GM12878 (cell line): Measurements from ENCODE around the gene GNAQ. TPM values are rescaled to one million over a fixed set of nuclear protein-coding genes. Genes with fewer than 3 reads are reported as not detected.

Source experiments
- ATAC-seq: fragments of 200-7000 bp; cut with Tn5 transposase; 3 replicates; pipeline ENCODE4 v1.9.1; 2020; ENCODE audit warnings: mild to moderate bottlenecking, moderate library complexity
- BruUV-seq: library from RNA; stranded (reverse); fragments of 400-500 nt; replicated peaks from 2 replicates; lab custom pipeline; 2021; lab: Mats Ljungman, UMichigan
- CTCF ChIA-PET: fragments of 300-600 bp; sonication (Branson Sonifier 250); formaldehyde crosslinking; extraction: SDS; loops from one replicate; lab custom pipeline; 2021; ENCODE audit warnings: inconsistent platforms; lab: Yijun Ruan, JAX
- POLR2A ChIA-PET: fragments of 350-600 bp; formaldehyde crosslinking; extraction: SDS; loops from one replicate; lab custom pipeline; 2021; ENCODE audit warnings: inconsistent platforms; lab: Charles Lee
- RAD21 ChIA-PET: fragments of 300-600 bp; sonication (Branson Sonifier 250); formaldehyde crosslinking; loops from one replicate; lab custom pipeline; 2023; ENCODE audit warnings: antibody characterized with exemption; ENCODE audit not compliant: unreplicated experiment; lab: Charles Lee
- SMC1A ChIA-PET: fragments of 300-600 bp; sonication (Branson Sonifier 250); formaldehyde crosslinking; loops from one replicate; lab custom pipeline; 2023; ENCODE audit not compliant: unreplicated experiment, uncharacterized antibody; lab: Charles Lee
- DNase-seq: peaks from one replicate; pipeline ENCODE4 v3.0.0-alpha.2; 2011; ENCODE audit warnings: low read depth, low spot score
- FAIRE-seq: peaks from 3 replicates; lab custom pipeline; 2011; peaks lifted over from hg19 to GRCh38; lab: Jason Lieb, UNC
- H2AFZ ChIP-seq: 2 replicates; pipeline ENCODE4 v1.6.0; 2011; ENCODE audit warnings: low read depth, low read length, control low read depth; ENCODE audit not compliant: control insufficient read depth
- H3K27ac ChIP-seq: 2 replicates; pipeline ENCODE4 v1.5.1; 2011; ENCODE audit warnings: control low read depth; ENCODE audit not compliant: control insufficient read depth, insufficient read depth
- H3K27me3 ChIP-seq, 2 experiments: replicated peaks in 1 of 2; 2 replicates each; pipeline versions ENCODE4 v1.6.0 to v1.6.1; 2011; ENCODE audit warnings: low read length in 1 of 2; ENCODE audit not compliant: control insufficient read depth in 2 of 2, insufficient read depth in 2 of 2
- H3K36me3 ChIP-seq, 2 experiments: 2 replicates each; pipeline ENCODE4 v1.5.1; 2011; ENCODE audit warnings: low read length in 1 of 2; ENCODE audit not compliant: control insufficient read depth in 2 of 2, insufficient read depth in 2 of 2
- H3K4me1 ChIP-seq: 2 replicates; pipeline ENCODE4 v1.6.1; 2011; ENCODE audit warnings: mild to moderate bottlenecking, low read length, moderate library complexity, mixed read lengths; ENCODE audit not compliant: control insufficient read depth, insufficient read depth
- H3K4me2 ChIP-seq: 2 replicates; pipeline ENCODE4 v1.6.0; 2011; ENCODE audit warnings: control low read depth; ENCODE audit not compliant: control insufficient read depth, insufficient read depth
- H3K4me3 ChIP-seq: fragments of 200-600 bp; sonication (generic); 2 replicates; pipeline ENCODE4 v1.5.1; 2016
- H3K79me2 ChIP-seq: 2 replicates; pipeline ENCODE4 v1.6.0; 2011; ENCODE audit warnings: low read length; ENCODE audit not compliant: control insufficient read depth, insufficient read depth
- H3K9ac ChIP-seq: 2 replicates; pipeline ENCODE4 v1.8.0; 2011; ENCODE audit warnings: low read length, control low read depth, mixed read lengths; ENCODE audit not compliant: control insufficient read depth, insufficient read depth
- H3K9me3 ChIP-seq: replicated peaks from 3 replicates; pipeline ENCODE4 v1.5.1; 2011; ENCODE audit warnings: mild to moderate bottlenecking, low read length; ENCODE audit not compliant: control insufficient read depth, insufficient read depth
- H4K20me1 ChIP-seq: 2 replicates; pipeline ENCODE4 v1.6.0; 2011; ENCODE audit not compliant: control insufficient read depth, insufficient read depth
- CBFB ChIP-seq: IDR thresholded peaks from 2 replicates; pipeline ENCODE4 v1.6.1; 2016; ENCODE audit warnings: antibody characterized with exemption, low read depth
- IRF3 ChIP-seq: fragments of 450-650 bp; IDR thresholded peaks from 2 replicates; pipeline ENCODE4 v1.6.1; 2014; ENCODE audit warnings: mild to moderate bottlenecking
- JUNB ChIP-seq: IDR thresholded peaks from 2 replicates; pipeline ENCODE4 v1.6.1; 2016; ENCODE audit warnings: antibody characterized with exemption, mild to moderate bottlenecking
- POU2F2 ChIP-seq: IDR thresholded peaks from 3 replicates; pipeline ENCODE4 v1.6.1; 2011; ENCODE audit warnings: low read depth, mild to moderate bottlenecking, low read length, borderline replicate concordance
- WGBS: methylation state at CpG from one replicate; pipeline ENCODE4 v1.1.6; 2016; ENCODE audit warnings: low lambda C conversion rate; ENCODE audit not compliant: insufficient replicate concordance, insufficient coverage; ENCODE audit errors: missing lambda C conversion rate; 5-methylcytosine and 5-hydroxymethylcytosine counted together
- in situ Hi-C: fragments of 300-500 bp; cut with MboI; formaldehyde crosslinking; loops from 9 replicates; pipeline ENCODE4 v1.14.3; 2018; ENCODE audit warnings: mixed read lengths
- intact Hi-C: fragments of 100-400 bp; cut with micrococcal nuclease; formaldehyde crosslinking; loops from one replicate; pipeline ENCODE4 v1.14.2; 2022; ENCODE audit not compliant: unreplicated experiment
- polyA plus RNA-seq, 11 experiments: library from polyadenylated mRNA; depleted of rRNA in 4 of 11; unstranded in 6 of 11; stranded (reverse) in 5 of 11; fragments of >200 nt; fragmentation: Nextera tagmentation in 4 of 11; fragmentation: Illumina TruSeq in 1 of 11; extraction: Ambion mirVana in 4 of 11; extraction: Trizol in 1 of 11; gene quantifications; 1 replicate in 1 of 11; 2 replicates in 10 of 11; pipeline versions ENCODE4 v1.2.1 to v1.2.3, GENCODE V29; 2011 to 2016; ENCODE audit warnings: inconsistent platforms in 2 of 11, missing spikeins in 2 of 11, low read depth in 1 of 11
- total RNA-seq, 4 experiments: library from RNA; depleted of rRNA in 3 of 4; stranded (reverse); fragments of >200 nt in 3 of 4; fragmentation: Illumina TruSeq in 1 of 4; extraction: Trizol in 1 of 4; gene quantifications; 2 replicates each; pipeline versions ENCODE4 v1.2.1 to v1.2.3, GENCODE V29; 2013 to 2021
- TF ChIP-seq, protein P1 (sequence below): IDR thresholded peaks from 2 replicates; pipeline ENCODE4 v1.6.1; 2012; ENCODE audit warnings: improper control_type of control experiment, low read depth, low read length; ENCODE audit not compliant: insufficient replicate concordance

GNAQ gene
- total and polyA plus RNA-seq, 10 of the 15 experiments (the other 5 are each of a cell fraction or from before 2014, with no cell fraction given) = 0.15 to 47.2 (median 0.49) TPM

- TF ChIP-seq IRF3 = no peak
- TF ChIP-seq, protein P1, sequence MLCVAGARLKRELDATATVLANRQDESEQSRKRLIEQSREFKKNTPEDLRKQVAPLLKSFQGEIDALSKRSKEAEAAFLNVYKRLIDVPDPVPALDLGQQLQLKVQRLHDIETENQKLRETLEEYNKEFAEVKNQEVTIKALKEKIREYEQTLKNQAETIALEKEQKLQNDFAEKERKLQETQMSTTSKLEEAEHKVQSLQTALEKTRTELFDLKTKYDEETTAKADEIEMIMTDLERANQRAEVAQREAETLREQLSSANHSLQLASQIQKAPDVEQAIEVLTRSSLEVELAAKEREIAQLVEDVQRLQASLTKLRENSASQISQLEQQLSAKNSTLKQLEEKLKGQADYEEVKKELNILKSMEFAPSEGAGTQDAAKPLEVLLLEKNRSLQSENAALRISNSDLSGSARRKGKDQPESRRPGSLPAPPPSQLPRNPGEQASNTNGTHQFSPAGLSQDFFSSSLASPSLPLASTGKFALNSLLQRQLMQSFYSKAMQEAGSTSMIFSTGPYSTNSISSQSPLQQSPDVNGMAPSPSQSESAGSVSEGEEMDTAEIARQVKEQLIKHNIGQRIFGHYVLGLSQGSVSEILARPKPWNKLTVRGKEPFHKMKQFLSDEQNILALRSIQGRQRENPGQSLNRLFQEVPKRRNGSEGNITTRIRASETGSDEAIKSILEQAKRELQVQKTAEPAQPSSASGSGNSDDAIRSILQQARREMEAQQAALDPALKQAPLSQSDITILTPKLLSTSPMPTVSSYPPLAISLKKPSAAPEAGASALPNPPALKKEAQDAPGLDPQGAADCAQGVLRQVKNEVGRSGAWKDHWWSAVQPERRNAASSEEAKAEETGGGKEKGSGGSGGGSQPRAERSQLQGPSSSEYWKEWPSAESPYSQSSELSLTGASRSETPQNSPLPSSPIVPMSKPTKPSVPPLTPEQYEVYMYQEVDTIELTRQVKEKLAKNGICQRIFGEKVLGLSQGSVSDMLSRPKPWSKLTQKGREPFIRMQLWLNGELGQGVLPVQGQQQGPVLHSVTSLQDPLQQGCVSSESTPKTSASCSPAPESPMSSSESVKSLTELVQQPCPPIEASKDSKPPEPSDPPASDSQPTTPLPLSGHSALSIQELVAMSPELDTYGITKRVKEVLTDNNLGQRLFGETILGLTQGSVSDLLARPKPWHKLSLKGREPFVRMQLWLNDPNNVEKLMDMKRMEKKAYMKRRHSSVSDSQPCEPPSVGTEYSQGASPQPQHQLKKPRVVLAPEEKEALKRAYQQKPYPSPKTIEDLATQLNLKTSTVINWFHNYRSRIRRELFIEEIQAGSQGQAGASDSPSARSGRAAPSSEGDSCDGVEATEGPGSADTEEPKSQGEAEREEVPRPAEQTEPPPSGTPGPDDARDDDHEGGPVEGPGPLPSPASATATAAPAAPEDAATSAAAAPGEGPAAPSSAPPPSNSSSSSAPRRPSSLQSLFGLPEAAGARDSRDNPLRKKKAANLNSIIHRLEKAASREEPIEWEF = no peak
- no peak for TF ChIP-seq POU2F2
Observed at GRCh38 chr9:77672183-77672582, 359.4 kb downstream of the GNAQ start (continued).

- Histone ChIP-seq H3K4me1 (no peaks in the 10 kb centered on the region), H3K9me3 (no peaks in the 10 kb centered on the region), H3K79me2 (no peaks in the 10 kb centered on the region), H3K27me3 (no peaks in the 10 kb centered on the region), H3K4me3 (no peak overlapping the region), H3K27ac (no peak overlapping the region), H2AFZ (no peak overlapping the region), H3K9ac (no peak overlapping the region), H3K4me2 (no peak overlapping the region), H4K20me1 (no peaks in the 10 kb centered on the region), H3K36me3 (no peaks in the 10 kb centered on the region)
- ChIA-PET CTCF (no interaction called here), SMC1A (no interaction called here), RAD21 (no interaction called here), POLR2A (no interaction called here)
- no TSS peak for BruUV-seq
- FAIRE-seq = no peak
- 0% methylated on average over 1 of the region's 1 CpG for WGBS
- intact Hi-C loops (no loop called here), in situ Hi-C loops (no loop called here)
- no peak for DNase-seq
- ATAC-seq = no peak
- TF ChIP-seq, protein P1 = no peak
- no peak for TF ChIP-seq JUNB
- TF ChIP-seq IRF3 = no peak
- TF ChIP-seq CBFB = no peak
Observed at GRCh38 chr9:77667151-77667550, 364.5 kb downstream of the GNAQ start.
